ENCODE measurements around the gene TSPEAR.

DNA sequence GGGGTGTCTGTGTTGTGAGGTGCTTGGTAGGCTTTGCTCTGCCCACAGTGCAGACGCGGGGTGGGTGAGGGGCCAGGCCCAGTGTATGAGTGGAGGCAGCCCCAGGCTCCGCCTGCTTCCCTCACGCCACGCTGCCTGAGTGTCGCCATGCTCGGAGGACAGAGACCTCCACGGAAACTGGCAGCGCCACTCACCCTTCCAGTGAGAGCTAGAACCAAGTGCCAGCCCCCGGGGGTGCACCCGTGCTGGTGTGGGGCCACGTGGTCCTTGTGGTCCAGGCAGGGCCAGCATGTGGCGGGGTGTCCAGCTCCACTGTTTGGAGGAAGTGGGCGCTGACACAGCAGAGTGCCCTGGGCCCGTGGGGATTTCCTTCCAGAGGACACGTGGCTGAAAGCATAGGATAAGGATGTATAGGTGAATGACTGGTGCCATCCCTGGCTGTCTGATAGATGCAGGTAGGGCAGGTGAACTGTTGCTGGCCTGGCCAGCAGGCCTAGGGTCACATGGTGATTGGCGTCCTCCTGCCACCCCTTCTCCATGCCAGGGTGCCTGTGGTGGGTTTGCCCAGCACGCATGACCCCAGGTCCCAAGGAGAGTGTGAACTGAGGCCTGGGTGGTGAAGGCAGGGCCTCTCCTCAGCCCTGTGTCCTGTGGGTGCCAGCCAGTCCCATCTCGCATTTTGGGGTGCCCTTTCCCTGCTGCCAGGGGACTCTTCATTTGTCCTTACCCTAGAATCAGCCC lies 252.2 kb downstream of the TSPEAR start:
- TF ChIP-seq POLR2A (IDR thresholded peaks at IDR 0.05) = no peak
- no peak for TF ChIP-seq CTCF (IDR thresholded peaks at IDR 0.05 in 4 of 5, conservative IDR thresholded peaks at IDR 0.05 in 1 of 5)

All from gastrocnemius medialis (tissue), 4 donors.